Fibroblast of lung (primary cell): ENCODE measurements around the gene ERBB4.

Experiments
- EZH2 ChIP-seq: IDR thresholded peaks from 2 replicates; pipeline ENCODE4 v1.5.1; 2012; ENCODE audit warnings: low read length, control low read depth, mild to moderate bottlenecking; ENCODE audit errors: missing control alignments
- TF ChIP-seq, protein P1 (sequence below), 2 donors: IDR thresholded peaks in 1 of 2; conservative IDR thresholded peaks in 1 of 2; 1 replicate in 1 of 2; 2 replicates in 1 of 2; pipeline ENCODE4 v1.5.1; 2011 to 2012; ENCODE audit warnings: low read length in 2 of 2, control low read depth in 1 of 2, inconsistent platforms in 1 of 2, low read depth in 1 of 2, mild to moderate bottlenecking in 1 of 2

DNA sequence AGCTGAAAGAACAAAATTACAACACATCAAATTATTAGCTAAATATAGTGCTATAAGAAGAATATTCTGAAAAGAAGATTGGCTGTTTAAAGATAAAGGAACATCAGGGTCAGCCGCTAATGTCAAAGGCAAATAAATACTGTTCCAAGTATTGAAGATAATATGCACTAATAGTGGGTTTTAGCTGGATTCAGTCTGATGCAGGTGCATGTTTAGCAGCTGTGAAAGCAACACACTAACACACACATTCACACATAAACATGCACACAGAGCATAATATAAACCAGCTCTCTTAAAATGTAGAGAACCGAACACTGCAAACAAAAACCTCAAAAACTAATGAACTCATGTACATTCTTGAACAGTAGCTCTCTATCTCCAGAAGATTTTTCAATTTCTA lies 634.6 kb downstream of the ERBB4 start:
- no peak for TF ChIP-seq EZH2
- TF ChIP-seq, protein P1, sequence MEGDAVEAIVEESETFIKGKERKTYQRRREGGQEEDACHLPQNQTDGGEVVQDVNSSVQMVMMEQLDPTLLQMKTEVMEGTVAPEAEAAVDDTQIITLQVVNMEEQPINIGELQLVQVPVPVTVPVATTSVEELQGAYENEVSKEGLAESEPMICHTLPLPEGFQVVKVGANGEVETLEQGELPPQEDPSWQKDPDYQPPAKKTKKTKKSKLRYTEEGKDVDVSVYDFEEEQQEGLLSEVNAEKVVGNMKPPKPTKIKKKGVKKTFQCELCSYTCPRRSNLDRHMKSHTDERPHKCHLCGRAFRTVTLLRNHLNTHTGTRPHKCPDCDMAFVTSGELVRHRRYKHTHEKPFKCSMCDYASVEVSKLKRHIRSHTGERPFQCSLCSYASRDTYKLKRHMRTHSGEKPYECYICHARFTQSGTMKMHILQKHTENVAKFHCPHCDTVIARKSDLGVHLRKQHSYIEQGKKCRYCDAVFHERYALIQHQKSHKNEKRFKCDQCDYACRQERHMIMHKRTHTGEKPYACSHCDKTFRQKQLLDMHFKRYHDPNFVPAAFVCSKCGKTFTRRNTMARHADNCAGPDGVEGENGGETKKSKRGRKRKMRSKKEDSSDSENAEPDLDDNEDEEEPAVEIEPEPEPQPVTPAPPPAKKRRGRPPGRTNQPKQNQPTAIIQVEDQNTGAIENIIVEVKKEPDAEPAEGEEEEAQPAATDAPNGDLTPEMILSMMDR (conservative IDR thresholded peaks at IDR 0.05 in 1 of 2, IDR thresholded peaks at IDR 0.05 in 1 of 2; ENCODE audit: low read depth in 1 of 2, low read length in 2 of 2), result no peak
